HepG2 (cell line): ENCODE measurements around the gene FCRLA. TPM values are rescaled to one million over a fixed set of nuclear protein-coding genes. Genes with fewer than 3 reads are reported as not detected.
A peak's percentile ranks its signal among the peaks of the same experiment; 100 is the strongest.

Experiments
- ARHGAP35 ChIP-seq: sonication (generic); formaldehyde crosslinking; IDR thresholded peaks from 2 replicates; pipeline ENCODE4 v1.9.0; 2022; ENCODE audit warnings: mild to moderate bottlenecking, inconsistent platforms, moderate library complexity, missing genetic modification reagents, borderline replicate concordance
- ARID5B ChIP-seq: IDR thresholded peaks from 2 replicates; pipeline ENCODE4 v1.4.0; 2020; ENCODE audit warnings: mild to moderate bottlenecking, missing genetic modification reagents
- DBP ChIP-seq: sonication (generic); formaldehyde crosslinking; IDR thresholded peaks from 2 replicates; pipeline ENCODE4 v1.4.0; 2020; ENCODE audit warnings: missing genetic modification reagents; ENCODE audit errors: not compliant biosample characterization
- FIP1L1 ChIP-seq: fragments of 200-400 bp; formaldehyde crosslinking; IDR thresholded peaks from 2 replicates; pipeline ENCODE4 v1.6.1; 2018; ENCODE audit warnings: low read depth, mild to moderate bottlenecking, low read length, moderate library complexity, borderline replicate concordance; ENCODE audit not compliant: insufficient read depth
- FOXJ3 ChIP-seq: sonication (generic); formaldehyde crosslinking; IDR thresholded peaks from 2 replicates; pipeline ENCODE4 v1.4.0; 2020; ENCODE audit warnings: missing genetic modification reagents, mild to moderate bottlenecking, borderline replicate concordance
- GATA4 ChIP-seq: sonication (generic); IDR thresholded peaks from 2 replicates; pipeline ENCODE4 v1.6.1; 2016; ENCODE audit warnings: antibody characterized with exemption, low read depth, borderline replicate concordance
- KDM3A ChIP-seq: IDR thresholded peaks from 2 replicates; pipeline ENCODE4 v1.6.1; 2018; ENCODE audit warnings: low read depth, missing compliant biosample characterization
- NCOA1 ChIP-seq: sonication (generic); formaldehyde crosslinking; IDR thresholded peaks from 2 replicates; pipeline ENCODE4 v1.9.0; 2021; ENCODE audit warnings: missing genetic modification reagents
- NFIC ChIP-seq: IDR thresholded peaks from 2 replicates; pipeline ENCODE4 v1.6.1; 2012; ENCODE audit warnings: mild to moderate bottlenecking, low read length, inconsistent platforms
- RARA ChIP-seq: IDR thresholded peaks from 2 replicates; pipeline ENCODE4 v1.6.1; 2016; ENCODE audit warnings: missing genetic modification reagents, missing compliant biosample characterization
- RORA ChIP-seq: sonication (generic); formaldehyde crosslinking; IDR thresholded peaks from 2 replicates; pipeline ENCODE4 v1.5.0; 2020; ENCODE audit warnings: mild to moderate bottlenecking, missing genetic modification reagents, moderate library complexity
- SMAD3 ChIP-seq: sonication (generic); formaldehyde crosslinking; IDR thresholded peaks from 2 replicates; pipeline ENCODE4 v1.4.0; 2020; ENCODE audit warnings: missing genetic modification reagents
- SPEN ChIP-seq: sonication (generic); formaldehyde crosslinking; IDR thresholded peaks from 2 replicates; pipeline ENCODE4 v1.5.1; 2020; ENCODE audit warnings: low read depth, mild to moderate bottlenecking, missing genetic modification reagents
- TFDP2 ChIP-seq: sonication (generic); formaldehyde crosslinking; IDR thresholded peaks from 2 replicates; pipeline ENCODE4 v1.4.0; 2020; ENCODE audit warnings: missing genetic modification reagents
- ZBTB20 ChIP-seq: sonication (generic); formaldehyde crosslinking; IDR thresholded peaks from 2 replicates; pipeline ENCODE4 v1.8.1; 2023; ENCODE audit warnings: missing genetic modification reagents, low read depth, mild to moderate bottlenecking, borderline replicate concordance
- ZFP41 ChIP-seq: sonication (generic); formaldehyde crosslinking; IDR thresholded peaks from 2 replicates; pipeline ENCODE4 v1.4.0; 2020; ENCODE audit warnings: mild to moderate bottlenecking, missing genetic modification reagents, borderline replicate concordance
- ZNF276 ChIP-seq: sonication (generic); formaldehyde crosslinking; IDR thresholded peaks from 2 replicates; pipeline ENCODE4 v1.4.0; 2020; ENCODE audit warnings: mild to moderate bottlenecking, low read depth, missing genetic modification reagents
- ZNF331 ChIP-seq: sonication (generic); formaldehyde crosslinking; IDR thresholded peaks from 2 replicates; pipeline ENCODE4 v1.4.0; 2020; ENCODE audit warnings: missing genetic modification reagents
- ZNF44 ChIP-seq: sonication (generic); formaldehyde crosslinking; IDR thresholded peaks from 2 replicates; pipeline ENCODE4 v1.5.1; 2020; ENCODE audit warnings: mild to moderate bottlenecking, missing genetic modification reagents
- ZNF558 ChIP-seq: sonication (generic); formaldehyde crosslinking; IDR thresholded peaks from 2 replicates; pipeline ENCODE4 v1.9.0; 2022; ENCODE audit warnings: mild to moderate bottlenecking, missing genetic modification reagents, borderline replicate concordance
- ZNF562 ChIP-seq: sonication (generic); formaldehyde crosslinking; IDR thresholded peaks from 2 replicates; pipeline ENCODE4 v1.8.0; 2022; ENCODE audit warnings: missing genetic modification reagents, borderline replicate concordance
- ZNF777 ChIP-seq: sonication (generic); formaldehyde crosslinking; IDR thresholded peaks from 2 replicates; pipeline ENCODE4 v1.4.0; 2020; ENCODE audit warnings: missing genetic modification reagents
- polyA plus RNA-seq, 8 experiments: library from polyadenylated mRNA; depleted of rRNA in 3 of 8; stranded (reverse) in 7 of 8; unstranded in 1 of 8; fragments of >200 nt; fragmentation: Illumina TruSeq in 4 of 8; extraction: Trizol in 4 of 8; gene quantifications; 2 replicates each; pipeline versions ENCODE4 v1.2.1 to v1.2.3, GENCODE V29; 2011 to 2016; ENCODE audit warnings: low read depth in 4 of 8, missing spikeins in 1 of 8, mixed read lengths in 1 of 8; ENCODE audit not compliant: insufficient read depth in 1 of 8
- total RNA-seq, 5 experiments: library from RNA; depleted of rRNA; stranded (reverse); fragments of >200 nt; fragmentation: Illumina TruSeq; extraction: Trizol; gene quantifications; 2 replicates each; pipeline ENCODE4 v1.2.3, GENCODE V29; 2016; ENCODE audit warnings: low read depth in 1 of 5

The FCRLA gene
- total and polyA plus RNA-seq, 2 of the 13 experiments (the other 11 are each of a cell fraction or from before 2014, with no cell fraction given), result not detected

GRCh38 chr1:161749509-161750407 is 42.7 kb downstream of the FCRLA start, which contains the start of gene DUSP12 (continued):
- TF ChIP-seq TFDP2 (CRISPR knock-in tag) (peak; percentile 30), ZBTB20 (CRISPR knock-in tag) (no peak), NCOA1 (no peak), ZNF558 (peak; percentile 91; the same call in 1 of the 2 replicates), DBP (CRISPR knock-in tag) (no peak), KDM3A (peak; percentile 76), ZNF562 (CRISPR knock-in tag) (no peak), ZNF276 (CRISPR knock-in tag) (peak; percentile 77; the same call in 1 of the 2 replicates), RARA (no peak; the same call in 1 of the 2 replicates), NFIC (no peak), ZFP41 (CRISPR knock-in tag) (peak; percentile 71; the same call in 1 of the 2 replicates), ARID5B (CRISPR knock-in tag) (peak; percentile 71; the same call in 1 of the 2 replicates), FIP1L1 (no peak), GATA4 (no peak), RORA (CRISPR knock-in tag) (no peak), FOXJ3 (CRISPR knock-in tag) (peak; percentile 53; the same call in 1 of the 2 replicates), ARHGAP35 (CRISPR knock-in tag) (peak; percentile 87), ZNF44 (no peak), SPEN (CRISPR knock-in tag) (peak; percentile 89), SMAD3 (no peak), ZNF777 (peak; percentile 94), ZNF331 (CRISPR knock-in tag) (peak; percentile 53)
